ENCODE data around the gene PAPPA2.

GRCh38 chr1:176785056-176785455 is 322.1 kb downstream of the PAPPA2 start:
- TF ChIP-seq POLR2A (IDR thresholded peaks at IDR 0.05), result no peak
- TF ChIP-seq CTCF (IDR thresholded peaks at IDR 0.05), result no peak
- no peak for TF ChIP-seq EP300 (IDR thresholded peaks at IDR 0.05)
